SK-N-SH (cell line): ENCODE measurements around the gene SUSD3. TPM values are rescaled to one million over a fixed set of nuclear protein-coding genes. Genes with fewer than 3 reads are reported as not detected.

Experiments
- CTCF ChIA-PET: fragments of 300-600, 350-600 bp; formaldehyde crosslinking; extraction: SDS; loops from one replicate; lab custom pipeline; 2021; lab: Yijun Ruan, JAX
- POLR2A ChIA-PET: fragments of 350-600 bp; sonication (Branson Sonifier 250); formaldehyde crosslinking; extraction: SDS; loops from one replicate; lab custom pipeline; 2020; ENCODE audit warnings: antibody characterized with exemption, inconsistent platforms; lab: Yijun Ruan, JAX
- DNase-seq: peaks from one replicate; pipeline ENCODE4 v3.0.0; 2012
- H2AFZ ChIP-seq: fragments of 200-600 bp; sonication (generic); 2 replicates; pipeline ENCODE4 v1.8.1; 2016; ENCODE audit warnings: antibody characterized with exemption, mild to moderate bottlenecking, low read depth
- H3F3A ChIP-seq: fragments of 200-600 bp; sonication (generic); replicated peaks from 2 replicates; pipeline ENCODE3; 2016; ENCODE audit warnings: antibody characterized with exemption, mild to moderate bottlenecking; ENCODE audit not compliant: insufficient read depth
- H3K27ac ChIP-seq, 2 experiments: fragments of 200-500 bp in 1 of 2; fragments of 200-600 bp in 1 of 2; sonication (Bioruptor generic) in 1 of 2; sonication (generic), shearing (Covaris generic) in 1 of 2; 2 replicates each; pipeline versions ENCODE4 v1.5.1 to v1.6.1; 2014 to 2016; ENCODE audit warnings: low read depth in 2 of 2, inconsistent platforms in 1 of 2, low read length in 1 of 2, mild to moderate bottlenecking in 1 of 2, mixed read lengths in 1 of 2
- H3K27me3 ChIP-seq: fragments of 200-600 bp; sonication (generic), shearing (Covaris generic); 2 replicates; pipeline ENCODE4 v1.6.1; 2016; ENCODE audit warnings: mixed run types; ENCODE audit not compliant: insufficient read depth
- H3K36me3 ChIP-seq, 2 experiments: fragments of 200-500 bp in 1 of 2; fragments of 200-600 bp in 1 of 2; sonication (Bioruptor generic) in 1 of 2; sonication (generic) in 1 of 2; replicated peaks in 1 of 2; 2 replicates each; pipeline versions ENCODE3 to v1.5.1; 2014 to 2016; ENCODE audit warnings: low read length in 1 of 2, mild to moderate bottlenecking in 1 of 2; ENCODE audit not compliant: insufficient read depth in 2 of 2, control insufficient read depth in 1 of 2
- H3K4me1 ChIP-seq, 2 experiments: fragments of 200-500 bp in 1 of 2; fragments of 200-600 bp in 1 of 2; sonication (Bioruptor generic) in 1 of 2; sonication (generic), shearing (Covaris generic) in 1 of 2; 2 replicates each; pipeline versions ENCODE4 v1.5.1 to v1.6.1; 2014 to 2016; ENCODE audit warnings: low read depth in 1 of 2, low read length in 1 of 2, mixed run types in 1 of 2; ENCODE audit not compliant: insufficient read depth in 2 of 2, control insufficient read depth in 1 of 2
- H3K4me2 ChIP-seq: fragments of 200-600 bp; sonication (generic), shearing (Covaris generic); 2 replicates; pipeline ENCODE4 v1.6.1; 2017; ENCODE audit warnings: mixed run types
- H3K4me3 ChIP-seq, 2 experiments: fragments of 200-500 bp in 1 of 2; fragments of 200-600 bp in 1 of 2; sonication (Bioruptor generic) in 1 of 2; sonication (generic), shearing (Covaris generic) in 1 of 2; 2 replicates each; pipeline versions ENCODE4 v1.5.1 to v1.8.1; 2014 to 2016; ENCODE audit warnings: low read depth in 2 of 2, inconsistent platforms in 1 of 2, low read length in 1 of 2, mild to moderate bottlenecking in 1 of 2, mixed read lengths in 1 of 2, moderate library complexity in 1 of 2
- H3K79me2 ChIP-seq: fragments of 200-600 bp; sonication (generic); 2 replicates; pipeline ENCODE4 v1.8.1; 2017; ENCODE audit warnings: mild to moderate bottlenecking; ENCODE audit not compliant: insufficient read depth
- H3K9ac ChIP-seq: fragments of 200-600 bp; sonication (generic); 2 replicates; pipeline ENCODE4 v1.6.1; 2017; ENCODE audit warnings: mixed run types
- H3K9me2 ChIP-seq: fragments of 200-600 bp; sonication (generic); 2 replicates; pipeline ENCODE4 v1.6.1; 2017; ENCODE audit warnings: mixed run types
- H3K9me3 ChIP-seq: fragments of 200-600 bp; sonication (generic); 2 replicates; pipeline ENCODE4 v1.6.1; 2017; ENCODE audit warnings: mixed run types, mild to moderate bottlenecking, moderate library complexity
- H4K20me1 ChIP-seq: fragments of 200-600 bp; sonication (generic); 2 replicates; pipeline ENCODE4 v1.6.1; 2017; ENCODE audit warnings: mild to moderate bottlenecking, mixed run types; ENCODE audit not compliant: insufficient read depth
- CHD2 ChIP-seq: fragments of 150-350 bp; IDR thresholded peaks from 2 replicates; pipeline ENCODE4 v1.6.1; 2018; ENCODE audit warnings: low read length; ENCODE audit not compliant: partially characterized antibody
- EP300 ChIP-seq, 2 experiments: IDR thresholded peaks; 2 replicates each; pipeline versions ENCODE4 v1.4.0 to v1.6.1; 2012; ENCODE audit warnings: borderline replicate concordance in 1 of 2, low read depth in 1 of 2, low read length in 1 of 2
- EZH2phosphoT487 ChIP-seq: fragments of 200-600 bp; sonication (generic); IDR thresholded peaks from 2 replicates; pipeline ENCODE4 v1.6.1; 2017; ENCODE audit warnings: low read depth, mixed run types, mild to moderate bottlenecking, antibody characterized with exemption, moderate library complexity, borderline replicate concordance
- FOSL2 ChIP-seq: IDR thresholded peaks from 2 replicates; pipeline ENCODE4 v1.4.0; 2012; ENCODE audit warnings: low read depth, mild to moderate bottlenecking, moderate library complexity, borderline replicate concordance
- FOXJ3 ChIP-seq: sonication (generic); formaldehyde crosslinking; IDR thresholded peaks from 2 replicates; pipeline ENCODE4 v1.5.1; 2020; ENCODE audit warnings: mild to moderate bottlenecking, missing genetic modification reagents
- FOXM1 ChIP-seq: IDR thresholded peaks from 2 replicates; pipeline ENCODE4 v1.4.0; 2012; ENCODE audit warnings: low read depth, mild to moderate bottlenecking
- GABPA ChIP-seq: IDR thresholded peaks from 2 replicates; pipeline ENCODE4 v1.4.0; 2012; ENCODE audit warnings: low read depth, mild to moderate bottlenecking
- GATA2 ChIP-seq: sonication (generic); formaldehyde crosslinking; IDR thresholded peaks from 2 replicates; pipeline ENCODE4 v1.5.0; 2020; ENCODE audit warnings: mild to moderate bottlenecking, missing genetic modification reagents
- MXI1 ChIP-seq: IDR thresholded peaks from 2 replicates; pipeline ENCODE4 v1.6.1; 2012; ENCODE audit warnings: mild to moderate bottlenecking, low read depth, low read length, improper control_type of control experiment
- NFIC ChIP-seq: IDR thresholded peaks from 2 replicates; pipeline ENCODE4 v1.4.0; 2012; ENCODE audit warnings: borderline replicate concordance
- NRF1 ChIP-seq: IDR thresholded peaks from 2 replicates; pipeline ENCODE4 v1.6.1; 2012; ENCODE audit warnings: low read depth, mild to moderate bottlenecking, low read length
- RCOR1 ChIP-seq: fragments of 150-350 bp; IDR thresholded peaks from 2 replicates; pipeline ENCODE4 v1.6.1; 2017; ENCODE audit warnings: antibody characterized with exemption, low read length
- RFX5 ChIP-seq: IDR thresholded peaks from 2 replicates; pipeline ENCODE4 v1.6.1; 2012; ENCODE audit warnings: mild to moderate bottlenecking, improper control_type of control experiment, low read length
- RXRA ChIP-seq: IDR thresholded peaks from 2 replicates; pipeline ENCODE4 v1.4.0; 2012; ENCODE audit warnings: low read depth, mild to moderate bottlenecking, borderline replicate concordance
- SIN3A ChIP-seq: IDR thresholded peaks from 2 replicates; pipeline ENCODE4 v1.6.1; 2012; ENCODE audit warnings: low read depth, mild to moderate bottlenecking, low read length, moderate library complexity, borderline replicate concordance
- SMC3 ChIP-seq: IDR thresholded peaks from 2 replicates; pipeline ENCODE4 v1.6.1; 2012; ENCODE audit warnings: low read depth, low read length, improper control_type of control experiment
- TAF1 ChIP-seq: IDR thresholded peaks from 2 replicates; pipeline ENCODE4 v1.6.1; 2012; ENCODE audit warnings: low read depth, mild to moderate bottlenecking, low read length, moderate library complexity, borderline replicate concordance
- WGBS: methylation state at CpG from one replicate; pipeline ENCODE4 v1.1.6; 2017; ENCODE audit warnings: low lambda C conversion rate; 5-methylcytosine and 5-hydroxymethylcytosine counted together
- polyA plus RNA-seq, 3 experiments: library from polyadenylated mRNA; depleted of rRNA; stranded (reverse); fragments of >200 nt; gene quantifications; 2 replicates each; pipeline ENCODE4 v1.2.3, GENCODE V29; 2012
- TF ChIP-seq, protein P1 (sequence below): fragments of 200-600 bp; sonication (generic); IDR thresholded peaks from 2 replicates; pipeline ENCODE4 v1.6.1; 2017; ENCODE audit warnings: antibody characterized with exemption, mild to moderate bottlenecking, moderate library complexity
- TF ChIP-seq, protein P2 (sequence below): IDR thresholded peaks from 2 replicates; pipeline ENCODE4; 2012
- TF ChIP-seq, protein P3 (sequence below): IDR thresholded peaks from 2 replicates; pipeline ENCODE4 v1.4.0; 2012; ENCODE audit warnings: low read depth

SUSD3 gene
- polyA plus RNA-seq, 1 of the 3 experiments (the other 2 are of a cell fraction), result 0.49 TPM

DNA sequence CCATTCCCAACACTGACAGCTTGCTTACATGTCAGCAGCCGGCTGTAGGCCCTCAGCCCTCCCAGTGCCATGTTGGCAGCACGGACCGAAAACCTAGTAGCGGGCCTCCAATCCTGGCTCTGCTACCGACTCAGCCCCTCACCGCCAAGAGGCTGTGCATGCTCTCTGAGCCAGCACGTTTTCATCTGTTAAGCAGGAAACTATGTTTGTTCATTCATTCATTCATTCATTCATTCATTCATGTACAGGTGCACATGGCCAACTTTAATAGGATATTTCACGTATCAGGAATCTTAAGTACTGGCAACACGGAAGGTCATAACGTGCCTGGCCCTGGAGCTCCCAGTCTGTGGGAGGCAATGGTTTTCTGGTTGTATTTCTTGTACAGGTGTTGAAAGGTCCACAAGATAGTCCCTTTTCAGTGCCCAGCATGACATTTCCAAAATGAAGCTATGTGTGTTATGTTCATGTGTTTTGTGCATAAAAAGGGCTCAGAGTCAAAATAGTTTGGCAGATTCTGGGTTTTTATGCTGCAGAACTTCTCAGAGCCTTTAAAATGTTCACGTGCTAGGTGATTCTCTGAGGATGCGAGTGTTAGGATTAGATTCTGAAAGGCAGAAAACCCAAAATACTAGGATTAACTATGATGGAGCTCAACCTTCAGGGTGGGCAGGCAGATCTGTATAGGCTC, 17.7 kb downstream of the SUSD3 start:
- WGBS, result 83% methylated on average over 12 of the region's 12 CpGs
- TF ChIP-seq EP300 (IDR thresholded peaks at IDR 0.05; ENCODE audit: borderline replicate concordance in 1 of 2, low read depth in 1 of 2, low read length in 1 of 2) (no peak), SIN3A (no peak), SMC3 (no peak), RFX5 (no peak), FOSL2 (no peak), FOXJ3 (CRISPR knock-in tag) (no peak), NFIC (no peak), CHD2 (no peak), RXRA (no peak), MXI1 (no peak), RCOR1 (no peak)

DNA sequence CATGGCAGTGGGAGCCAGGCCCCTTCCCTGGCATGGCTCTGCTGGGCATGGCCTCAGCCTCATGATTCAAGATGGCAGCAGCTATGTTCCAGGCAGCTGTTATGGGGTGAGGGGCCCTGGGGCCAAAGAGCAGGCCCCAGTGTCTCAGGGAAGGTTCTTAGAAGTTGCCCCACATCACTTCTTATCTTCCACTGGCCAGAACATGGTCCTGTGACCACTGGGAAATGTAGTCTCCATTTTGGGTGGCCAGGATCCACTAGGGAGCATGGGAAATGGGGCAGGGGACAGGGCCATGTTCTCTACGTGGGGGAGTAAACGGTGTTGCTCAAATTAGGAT, 18.3 kb downstream of the SUSD3 start:
- no peaks in the 10 kb centered on the region for H3F3A ChIP-seq
- H3K79me2 ChIP-seq, result no peaks in the 10 kb centered on the region
- H3K4me1 ChIP-seq, result peaks cover 0 to 20% of the 10 kb centered on the region in 2 experiments; a peak in 1 of 4 replicates
- DNase-seq, result no peak
- H3K9ac ChIP-seq, result no peak overlapping the region
- whole genome bisulfite sequencing, result 69% methylated on average over 2 of the region's 2 CpGs
- H3K4me3 ChIP-seq, result no peak overlapping the region
- no peak for TF ChIP-seq GATA2 (CRISPR knock-in tag)
- TF ChIP-seq NRF1, result no peak
- H3K9me3 ChIP-seq, result no peaks in the 10 kb centered on the region
- H3K36me3 ChIP-seq, result no peaks in the 10 kb centered on the region
- H3K27ac ChIP-seq, result no peak overlapping the region
- POLR2A ChIA-PET, result no interaction called here
- CTCF ChIA-PET, result interaction anchor here (1.4 kb wide), 1 partner anchor 32 kb away, joined by 4 read pairs; no protein-coding TSS in a partner anchor
- no peak overlapping the region for H2AFZ ChIP-seq
- H3K27me3 ChIP-seq, result no peaks in the 10 kb centered on the region
- H4K20me1 ChIP-seq, result no peaks in the 10 kb centered on the region
- no peaks in the 10 kb centered on the region for H3K9me2 ChIP-seq
- H3K4me2 ChIP-seq, result no peak overlapping the region

More for the DNA sequence above, 17.7 kb downstream of the SUSD3 start:
- no peak overlapping the region for H3K27ac ChIP-seq
- H3K79me2 ChIP-seq, result no peaks in the 10 kb centered on the region
- no peaks in the 10 kb centered on the region for H4K20me1 ChIP-seq
- peaks cover 0 to 24% of the 10 kb centered on the region in 2 experiments; a peak in 1 of 4 replicates for H3K4me1 ChIP-seq
- no peaks in the 10 kb centered on the region for H3K9me3 ChIP-seq
- POLR2A ChIA-PET, result no interaction called here
- no peak overlapping the region for H3K9ac ChIP-seq
- H3K9me2 ChIP-seq, result no peaks in the 10 kb centered on the region
- no peaks in the 10 kb centered on the region for H3F3A ChIP-seq
- no peak overlapping the region for H2AFZ ChIP-seq
- H3K4me3 ChIP-seq, result no peak overlapping the region
- no peaks in the 10 kb centered on the region for H3K36me3 ChIP-seq
- no peaks in the 10 kb centered on the region for H3K27me3 ChIP-seq
- CTCF ChIA-PET, result interaction anchor here (1.4 kb wide), 1 partner anchor 33 kb away, joined by 4 read pairs; no protein-coding TSS in a partner anchor
- no peak for DNase-seq
- H3K4me2 ChIP-seq, result no peak overlapping the region

DNA sequence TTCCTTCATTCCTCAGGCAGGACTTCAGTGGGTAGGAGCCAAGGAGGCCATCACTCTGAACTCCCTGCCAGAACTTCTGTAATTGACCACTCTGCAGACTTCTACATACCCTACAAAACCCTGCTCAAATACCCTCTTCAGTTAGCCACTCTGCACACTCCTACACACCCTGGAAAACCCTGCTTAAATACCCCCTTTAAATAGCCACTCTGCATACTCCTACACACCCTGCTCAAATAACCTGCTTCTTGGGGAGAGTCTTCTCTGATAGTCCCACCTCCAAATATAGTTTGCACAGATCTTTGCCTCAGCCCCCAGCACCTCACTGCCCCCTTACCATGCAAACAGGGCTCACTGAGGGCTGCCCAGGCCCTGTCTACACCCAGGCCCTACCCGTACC, 18.9 kb downstream of the SUSD3 start:
- H3K4me2 ChIP-seq, result no peak overlapping the region
- no peak overlapping the region for H3K9ac ChIP-seq
- no peaks in the 10 kb centered on the region for H3K9me2 ChIP-seq
- no peak overlapping the region for H3K4me3 ChIP-seq
- no peaks in the 10 kb centered on the region for H3K27me3 ChIP-seq
- no peaks in the 10 kb centered on the region for H3K9me3 ChIP-seq
- no peaks in the 10 kb centered on the region for H4K20me1 ChIP-seq
- no peak for DNase-seq
- POLR2A ChIA-PET, result no interaction called here
- no peaks in the 10 kb centered on the region for H3K79me2 ChIP-seq
- H3K36me3 ChIP-seq, result no peaks in the 10 kb centered on the region
- no peak overlapping the region for H2AFZ ChIP-seq
- no CpG with 5 or more reads among the region's 1 CpG for WGBS
- CTCF ChIA-PET, result interaction anchor here (1.7 kb wide), 1 partner anchor 24 kb away, joined by 3 read pairs; no protein-coding TSS in a partner anchor
- peaks cover 0 to 14% of the 10 kb centered on the region in 2 experiments; a peak in 1 of 4 replicates for H3K4me1 ChIP-seq
- no peak overlapping the region for H3K27ac ChIP-seq
- no peaks in the 10 kb centered on the region for H3F3A ChIP-seq
- TF ChIP-seq FOXJ3 (CRISPR knock-in tag), result no peak
- no peak for TF ChIP-seq GABPA
- TF ChIP-seq EZH2phosphoT487, result no peak
- no peak for TF ChIP-seq RFX5
- TF ChIP-seq, protein P1, sequence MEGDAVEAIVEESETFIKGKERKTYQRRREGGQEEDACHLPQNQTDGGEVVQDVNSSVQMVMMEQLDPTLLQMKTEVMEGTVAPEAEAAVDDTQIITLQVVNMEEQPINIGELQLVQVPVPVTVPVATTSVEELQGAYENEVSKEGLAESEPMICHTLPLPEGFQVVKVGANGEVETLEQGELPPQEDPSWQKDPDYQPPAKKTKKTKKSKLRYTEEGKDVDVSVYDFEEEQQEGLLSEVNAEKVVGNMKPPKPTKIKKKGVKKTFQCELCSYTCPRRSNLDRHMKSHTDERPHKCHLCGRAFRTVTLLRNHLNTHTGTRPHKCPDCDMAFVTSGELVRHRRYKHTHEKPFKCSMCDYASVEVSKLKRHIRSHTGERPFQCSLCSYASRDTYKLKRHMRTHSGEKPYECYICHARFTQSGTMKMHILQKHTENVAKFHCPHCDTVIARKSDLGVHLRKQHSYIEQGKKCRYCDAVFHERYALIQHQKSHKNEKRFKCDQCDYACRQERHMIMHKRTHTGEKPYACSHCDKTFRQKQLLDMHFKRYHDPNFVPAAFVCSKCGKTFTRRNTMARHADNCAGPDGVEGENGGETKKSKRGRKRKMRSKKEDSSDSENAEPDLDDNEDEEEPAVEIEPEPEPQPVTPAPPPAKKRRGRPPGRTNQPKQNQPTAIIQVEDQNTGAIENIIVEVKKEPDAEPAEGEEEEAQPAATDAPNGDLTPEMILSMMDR, result no peak
- TF ChIP-seq, protein P2, sequence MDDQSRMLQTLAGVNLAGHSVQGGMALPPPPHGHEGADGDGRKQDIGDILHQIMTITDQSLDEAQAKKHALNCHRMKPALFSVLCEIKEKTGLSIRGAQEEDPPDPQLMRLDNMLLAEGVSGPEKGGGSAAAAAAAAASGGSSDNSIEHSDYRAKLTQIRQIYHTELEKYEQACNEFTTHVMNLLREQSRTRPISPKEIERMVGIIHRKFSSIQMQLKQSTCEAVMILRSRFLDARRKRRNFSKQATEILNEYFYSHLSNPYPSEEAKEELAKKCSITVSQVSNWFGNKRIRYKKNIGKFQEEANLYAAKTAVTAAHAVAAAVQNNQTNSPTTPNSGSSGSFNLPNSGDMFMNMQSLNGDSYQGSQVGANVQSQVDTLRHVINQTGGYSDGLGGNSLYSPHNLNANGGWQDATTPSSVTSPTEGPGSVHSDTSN, result no peak
- no peak for TF ChIP-seq RXRA
- TF ChIP-seq, protein P3, sequence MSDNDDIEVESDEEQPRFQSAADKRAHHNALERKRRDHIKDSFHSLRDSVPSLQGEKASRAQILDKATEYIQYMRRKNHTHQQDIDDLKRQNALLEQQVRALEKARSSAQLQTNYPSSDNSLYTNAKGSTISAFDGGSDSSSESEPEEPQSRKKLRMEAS, result no peak
- TF ChIP-seq TAF1, result no peak
- TF ChIP-seq FOXM1, result no peak
